SHP77 (cell line): ENCODE measurements around the gene TPM2.
"Not testable (repeated sequence)": the region's sequence is repeated elsewhere in the genome, so short reads cannot be mapped to it uniquely, and the experiment has no call there.

Experiments used
- DNase-seq, 2 experiments: peaks; one replicate each; lab custom pipeline; 2025; lab: John Stamatoyannopoulos, UW

Gene TPM2

GRCh38 chr9:35656348-35656747, 33.4 kb downstream of the TPM2 start:
- DNase-seq = no peak

- no peak for DNase-seq
Observed at GRCh38 chr9:35653611-35654010, 36.1 kb downstream of the TPM2 start.

- DNase-seq = no peak
Observed at GRCh38 chr9:35652829-35653209, 36.9 kb downstream of the TPM2 start.

- no peak for DNase-seq
Observed at GRCh38 chr9:35651956-35652828, 37.5 kb downstream of the TPM2 start.

GRCh38 chr9:35650341-35651158, 39.2 kb downstream of the TPM2 start, which contains the start of gene SIT1:
Gene SIT1 (minus strand): TSS chr9:35650931. CDS start chr9:35650853, 78 bp downstream.
- no peak for DNase-seq

- DNase-seq = no peak
Observed at GRCh38 chr9:35649431-35650340, 40.0 kb downstream of the TPM2 start.

GRCh38 chr9:35646533-35647265, 43.0 kb downstream of the TPM2 start:
- DNase-seq = peak; percentile 34 to 71

- DNase-seq = no peak
Observed at GRCh38 chr9:35646153-35646532, 43.6 kb downstream of the TPM2 start.

GRCh38 chr9:35645736-35646135, 44.0 kb downstream of the TPM2 start:
- DNase-seq = not testable (repeated sequence)

- no peak for DNase-seq
Observed at GRCh38 chr9:35643046-35643445, 46.7 kb downstream of the TPM2 start.

- DNase-seq = not testable (repeated sequence)
Observed at GRCh38 chr9:35641478-35641877, 48.2 kb downstream of the TPM2 start.

- not testable (repeated sequence) for DNase-seq
Observed at GRCh38 chr9:35640431-35640830, 49.3 kb downstream of the TPM2 start.

GRCh38 chr9:35639631-35640030, 50.1 kb downstream of the TPM2 start:
- DNase-seq = no peak

- DNase-seq = not testable (repeated sequence)
Observed at GRCh38 chr9:35639225-35639624, 50.5 kb downstream of the TPM2 start.

GRCh38 chr9:35638751-35639150, 51.0 kb downstream of the TPM2 start:
- not testable (repeated sequence) for DNase-seq

- not testable (repeated sequence) for DNase-seq
Observed at GRCh38 chr9:35637427-35637955, 52.2 kb downstream of the TPM2 start.

GRCh38 chr9:35636877-35637246, 52.9 kb downstream of the TPM2 start:
- DNase-seq = not testable (repeated sequence)

- DNase-seq = no peak
Observed at GRCh38 chr9:35636135-35636876, 53.4 kb downstream of the TPM2 start.

- DNase-seq = no peak
Observed at GRCh38 chr9:35635730-35636129, 54.0 kb downstream of the TPM2 start.
